ENCODE measurements around the gene LRRC23.
A peak's percentile ranks its signal among the peaks of the same experiment; 100 is the strongest.

The LRRC23 gene

DNA sequence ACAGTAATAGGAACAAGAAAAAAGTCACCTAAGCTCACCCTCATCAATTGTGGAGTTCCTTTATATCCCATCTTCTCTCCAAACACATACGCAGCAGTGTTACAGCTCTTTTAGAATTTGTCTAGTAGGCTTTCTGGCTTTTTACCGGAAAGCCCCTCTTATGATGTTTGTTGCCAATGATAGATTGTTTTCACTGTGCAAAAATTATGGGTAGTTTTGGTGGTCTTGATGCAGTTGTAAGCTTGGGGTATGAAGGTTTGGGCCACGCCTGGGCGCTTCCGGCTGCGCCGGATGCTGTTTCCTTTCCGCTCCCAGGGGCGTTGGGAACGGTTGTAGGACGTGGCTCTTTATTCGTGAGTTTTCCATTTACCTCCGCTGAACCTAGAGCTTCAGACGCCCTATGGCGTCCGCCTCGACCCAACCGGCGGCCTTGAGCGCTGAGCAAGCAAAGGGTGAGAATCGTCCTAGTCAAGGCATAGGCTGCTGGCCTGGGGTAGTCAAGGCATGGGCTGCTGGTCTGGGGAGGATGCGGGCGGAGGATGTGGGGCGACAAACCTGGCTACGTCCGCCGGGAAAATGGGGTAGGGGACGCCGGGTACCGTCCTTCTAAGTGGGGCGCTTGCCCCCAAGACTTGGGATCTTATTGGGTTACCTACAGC lies 39.2 kb downstream of the LRRC23 start, which contains the start of the genes C12orf57 and RNU7-1:
Gene C12orf57, plus strand, starts transcription at position 301 of the 659 bp plus-strand sequence. Its CDS starts 100 bp downstream, at position 401.
Gene RNU7-1, plus strand, starts transcription at position 95 of the 659 bp plus-strand sequence.
- DNase-seq (ENCODE audit: low read depth in 2 of 2), result peak; percentile 89

DNA sequence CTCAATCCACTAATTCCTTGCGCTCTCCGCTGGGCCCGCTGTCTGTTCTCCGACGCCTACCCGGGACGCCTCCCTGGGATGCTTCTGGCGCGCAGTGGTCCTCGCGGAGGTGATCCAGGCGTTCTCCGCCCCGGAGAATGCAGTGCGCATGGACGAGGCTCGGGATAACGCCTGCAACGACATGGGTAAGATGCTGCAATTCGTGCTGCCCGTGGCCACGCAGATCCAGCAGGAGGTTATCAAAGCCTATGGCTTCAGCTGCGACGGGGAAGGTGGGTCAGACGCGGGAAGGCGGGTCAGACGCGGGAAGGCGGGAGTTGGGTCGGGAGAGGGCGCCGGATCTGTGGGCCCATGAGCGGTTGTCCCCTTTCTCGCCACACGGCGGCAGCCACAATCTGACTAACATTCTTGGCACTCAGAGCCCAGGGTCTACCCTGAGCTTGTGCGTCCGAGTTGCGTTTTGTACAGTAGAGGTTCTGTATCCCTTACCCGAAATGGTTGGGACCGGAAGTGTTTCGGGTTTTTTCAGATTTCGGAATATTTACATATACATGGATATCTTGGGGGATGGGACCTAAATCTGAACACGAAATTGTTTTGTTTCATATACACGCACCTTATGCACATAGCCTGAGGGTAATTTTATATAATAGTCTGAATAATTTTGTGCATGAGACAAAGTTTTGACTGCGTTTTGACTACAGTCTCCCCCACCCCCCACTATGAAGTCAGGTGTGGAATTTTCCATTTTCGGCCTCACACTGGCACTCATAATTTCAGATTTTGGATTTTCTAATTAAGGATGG lies 40.0 kb downstream of the LRRC23 start:
- peak; percentile 86 to 88 for DNase-seq (ENCODE audit: low read depth in 2 of 2)

GRCh38 chr12:6945613-6946012 lies 41.0 kb downstream of the LRRC23 start:
- no peak for DNase-seq (ENCODE audit: low read depth in 2 of 2)

- DNase-seq (ENCODE audit: low read depth in 2 of 2), result no peak
These were observed 41.7 kb downstream of the LRRC23 start for GRCh38 chr12:6946033-6946919.

DNA sequence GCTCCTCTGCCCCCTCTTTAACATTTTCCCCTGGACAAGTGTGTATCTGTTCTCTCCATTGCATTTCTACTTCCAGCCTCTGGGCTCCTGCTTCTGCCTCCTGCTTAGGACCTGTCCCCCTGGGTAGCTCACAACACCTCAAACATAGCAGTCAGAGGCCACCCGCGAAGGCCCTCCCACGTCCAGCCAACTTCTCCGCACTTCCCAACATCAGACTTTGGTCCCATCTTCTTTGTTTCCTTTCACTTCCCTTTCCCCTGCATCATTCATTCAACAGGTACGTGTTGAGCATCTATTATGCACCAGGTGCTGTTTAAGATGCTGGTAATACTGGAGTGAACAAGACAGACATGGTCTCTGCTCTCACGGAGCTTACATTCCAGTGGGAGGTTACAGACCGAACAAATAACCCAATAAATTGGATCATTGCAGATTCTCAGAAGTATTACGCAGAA lies 42.3 kb downstream of the LRRC23 start:
- no peak for DNase-seq (ENCODE audit: low read depth in 2 of 2)

DNA sequence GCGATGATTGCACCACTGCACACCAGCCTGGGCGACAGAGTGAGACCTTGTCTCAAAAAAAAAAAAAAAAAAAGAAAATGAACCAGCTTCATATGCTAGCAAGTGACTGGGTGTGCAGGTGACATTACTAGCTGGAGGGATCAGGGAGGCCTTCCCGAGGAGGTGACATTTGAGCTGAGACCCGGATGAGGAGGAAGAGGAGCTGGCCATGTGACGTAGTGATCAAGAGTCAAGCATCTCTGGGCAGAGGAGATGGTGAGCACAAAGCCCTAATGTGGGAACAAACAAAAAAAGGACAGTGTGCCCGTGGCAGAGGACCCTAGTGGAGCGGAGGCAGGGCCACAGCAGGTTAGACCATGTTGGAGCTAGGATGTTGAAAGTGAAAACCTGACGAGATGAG lies 43.0 kb downstream of the LRRC23 start:
- no peak for DNase-seq (ENCODE audit: low read depth in 2 of 2)

DNA sequence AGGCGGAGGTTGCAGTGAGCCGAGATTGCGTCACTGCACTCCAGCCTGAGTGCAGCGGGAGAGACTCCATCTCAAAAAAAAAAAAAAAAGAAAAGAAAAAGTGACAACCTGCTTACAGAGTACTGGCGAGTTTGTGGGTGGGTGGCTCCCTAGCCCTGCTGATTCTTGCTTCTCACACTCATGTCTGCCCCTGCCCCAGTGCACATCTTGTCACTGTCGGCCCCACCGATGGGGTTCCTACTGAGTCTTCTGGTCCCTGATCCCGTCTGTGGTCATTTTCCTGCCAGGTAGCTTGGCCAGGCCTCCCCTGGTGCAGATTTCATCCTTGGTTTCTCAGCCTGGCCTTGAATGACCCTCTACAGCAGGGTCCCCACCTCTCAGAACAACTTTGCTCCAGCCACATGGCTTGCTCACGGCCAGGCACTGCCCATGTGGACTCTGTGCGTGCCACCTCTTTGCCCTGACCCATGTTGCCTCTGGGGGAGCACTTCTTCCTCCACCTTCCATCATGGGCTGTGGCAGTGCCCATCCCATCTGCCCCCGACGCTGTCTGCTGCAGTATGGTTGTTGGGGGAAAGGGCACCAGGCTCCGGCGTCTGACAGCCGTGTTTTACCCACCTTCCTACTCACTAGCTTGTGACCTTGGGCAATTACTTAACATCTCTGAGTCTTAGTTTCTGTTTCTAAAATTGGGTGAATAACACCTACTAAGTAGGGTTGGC lies 44.4 kb downstream of the LRRC23 start:
- DNase-seq (ENCODE audit: low read depth in 2 of 2), result no peak

GRCh38 chr12:6950401-6950801 lies 45.8 kb downstream of the LRRC23 start:
- DNase-seq (ENCODE audit: low read depth in 2 of 2), result no peak

- DNase-seq (ENCODE audit: low read depth in 2 of 2), result no peak
These were observed 46.4 kb downstream of the LRRC23 start, which contains the start of gene PTPN6 for GRCh38 chr12:6950811-6951540. Gene PTPN6, plus strand, starts transcription at chr12:6951356. Its CDS starts 157 bp downstream, at chr12:6951513.

GRCh38 chr12:6951551-6952120 lies 47.0 kb downstream of the LRRC23 start:
- no peak for DNase-seq (ENCODE audit: low read depth in 2 of 2)

DNA sequence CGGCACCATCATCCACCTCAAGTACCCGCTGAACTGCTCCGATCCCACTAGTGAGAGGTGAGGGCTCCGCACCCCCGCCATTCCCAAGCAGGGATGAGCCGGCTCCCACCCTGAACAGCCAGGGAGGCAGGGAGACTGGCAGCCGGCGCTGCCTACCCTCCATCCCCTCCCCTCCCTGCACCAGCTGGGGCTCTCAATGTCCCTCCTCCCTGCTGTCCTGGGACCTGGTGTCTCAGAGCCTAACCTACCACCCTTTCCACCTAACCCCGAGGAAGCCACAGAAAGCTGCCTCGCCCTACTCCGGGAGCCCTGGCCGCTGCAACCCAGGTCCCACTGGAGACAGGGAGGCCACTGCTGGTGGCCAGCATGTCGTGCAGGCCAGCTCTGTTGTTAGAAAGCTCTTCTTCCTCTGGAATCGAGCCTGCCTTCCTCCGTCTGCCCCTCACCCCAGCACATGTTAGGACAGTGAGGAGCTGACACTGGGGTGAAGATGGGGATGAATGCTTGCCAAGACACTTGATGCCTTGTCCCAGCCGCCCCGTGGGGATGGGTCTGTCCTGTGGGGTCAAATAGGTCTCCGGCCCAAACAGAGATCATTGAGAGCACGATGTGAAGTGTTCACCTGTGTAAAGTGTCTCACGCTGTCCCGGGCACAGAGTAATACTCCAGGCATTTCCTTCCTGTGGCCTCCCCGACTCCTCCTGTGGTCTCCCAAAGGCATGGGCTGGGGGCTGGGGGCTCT lies 47.7 kb downstream of the LRRC23 start:
- DNase-seq (ENCODE audit: low read depth in 2 of 2), result no peak

DNA sequence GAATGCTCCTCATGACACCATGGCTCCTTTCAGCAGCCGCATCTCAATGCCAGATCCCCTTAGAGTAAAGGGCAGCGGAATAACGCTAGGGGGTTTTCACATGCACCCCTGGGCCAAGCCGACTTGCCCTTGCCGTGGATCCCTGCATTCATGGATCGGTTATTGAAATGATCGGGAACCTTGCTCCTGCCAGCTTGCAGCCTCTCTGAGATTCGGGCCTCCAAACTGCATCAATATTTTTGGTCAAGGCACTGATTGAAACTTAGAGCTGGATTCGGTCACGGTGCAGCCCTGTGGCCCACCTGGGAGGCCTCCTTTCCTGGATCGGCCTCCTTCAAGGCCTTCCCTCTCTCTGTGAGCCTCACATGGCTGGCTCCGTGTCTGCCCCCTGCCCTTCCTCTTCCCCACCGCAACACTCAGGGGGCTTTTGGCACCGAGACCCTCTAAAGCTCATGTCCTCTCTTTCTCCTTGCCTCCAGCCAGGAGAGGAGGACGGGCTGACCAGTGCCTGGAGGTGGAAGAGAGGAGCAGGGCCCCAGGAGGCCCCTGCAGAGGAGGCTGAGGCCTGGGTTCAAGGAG lies 48.3 kb downstream of the LRRC23 start:
- no peak for DNase-seq (ENCODE audit: low read depth in 2 of 2)

GRCh38 chr12:6953442-6954315 lies 49.1 kb downstream of the LRRC23 start:
- peak; percentile 44 for DNase-seq (ENCODE audit: low read depth in 2 of 2)

DNA sequence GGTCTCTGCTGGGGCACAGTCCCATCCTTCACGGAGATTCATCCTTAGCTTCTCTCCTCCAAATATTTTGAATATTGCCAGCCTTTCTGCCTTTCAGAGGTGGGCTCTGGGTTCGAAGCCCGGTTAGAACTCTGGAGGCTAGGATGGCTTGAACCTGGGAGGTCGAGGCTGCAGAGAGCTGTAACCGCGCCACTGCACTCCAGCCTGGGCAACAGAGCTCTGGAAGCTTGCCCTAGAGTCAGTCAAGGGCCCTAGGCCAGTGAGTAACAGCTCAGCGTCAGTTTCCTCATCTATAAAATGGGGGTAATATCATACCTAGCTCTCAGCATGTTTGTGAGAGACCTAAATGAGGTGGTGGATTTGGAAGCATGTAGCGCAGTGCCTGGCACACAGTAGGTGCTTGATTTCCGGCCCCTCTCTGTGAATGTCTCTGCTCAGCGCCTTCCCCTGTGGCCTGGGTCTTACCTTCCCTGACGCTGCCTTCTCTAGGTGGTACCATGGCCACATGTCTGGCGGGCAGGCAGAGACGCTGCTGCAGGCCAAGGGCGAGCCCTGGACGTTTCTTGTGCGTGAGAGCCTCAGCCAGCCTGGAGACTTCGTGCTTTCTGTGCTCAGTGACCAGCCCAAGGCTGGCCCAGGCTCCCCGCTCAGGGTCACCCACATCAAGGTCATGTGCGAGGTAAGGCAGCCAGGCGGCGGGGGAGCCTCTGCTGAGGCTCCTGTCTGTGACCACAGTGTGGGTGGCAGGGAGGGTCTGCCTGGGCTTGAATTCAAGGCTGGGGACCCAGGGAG lies 49.9 kb downstream of the LRRC23 start:
- DNase-seq (ENCODE audit: low read depth in 2 of 2), result no peak

DNA sequence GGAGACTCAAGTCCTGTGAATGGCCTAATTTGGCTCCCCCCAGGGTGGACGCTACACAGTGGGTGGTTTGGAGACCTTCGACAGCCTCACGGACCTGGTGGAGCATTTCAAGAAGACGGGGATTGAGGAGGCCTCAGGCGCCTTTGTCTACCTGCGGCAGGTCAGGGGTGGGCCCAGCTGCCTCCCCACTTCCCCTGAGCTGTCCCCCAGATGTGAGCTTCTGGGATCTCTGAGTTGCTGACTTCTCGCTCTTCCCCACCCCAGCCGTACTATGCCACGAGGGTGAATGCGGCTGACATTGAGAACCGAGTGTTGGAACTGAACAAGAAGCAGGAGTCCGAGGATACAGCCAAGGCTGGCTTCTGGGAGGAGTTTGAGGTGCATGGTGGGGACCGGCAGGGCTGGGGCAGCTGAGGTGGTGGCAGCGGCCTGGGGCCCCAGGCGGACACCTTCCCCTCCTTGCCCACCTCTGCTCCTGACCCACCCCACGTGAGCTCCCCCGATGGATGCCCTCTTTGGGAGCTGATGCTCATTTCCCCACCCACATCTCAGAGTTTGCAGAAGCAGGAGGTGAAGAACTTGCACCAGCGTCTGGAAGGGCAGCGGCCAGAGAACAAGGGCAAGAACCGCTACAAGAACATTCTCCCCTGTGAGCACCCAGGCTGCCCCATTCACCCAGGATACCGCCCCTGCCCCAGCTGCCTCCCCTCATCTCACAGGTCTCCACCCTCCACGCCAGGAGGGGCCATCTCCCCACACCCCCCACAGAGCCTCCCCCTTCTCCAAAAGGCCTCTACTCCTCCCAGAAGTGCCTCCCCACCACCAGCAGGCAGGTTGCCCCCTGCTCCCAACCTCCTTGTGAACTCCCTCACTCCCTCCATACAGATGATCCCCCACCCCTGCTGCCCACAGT lies 50.7 kb downstream of the LRRC23 start:
- DNase-seq (ENCODE audit: low read depth in 2 of 2), result no peak
